Heart right ventricle (tissue), 16 donors: ENCODE results near the gene KIT. TPM values are rescaled to one million over a fixed set of nuclear protein-coding genes. Genes with fewer than 3 reads are reported as not detected.

Source experiments
- ATAC-seq, 8 donors: fragments of 200-7000 bp; cut with Tn5 transposase; one replicate each; pipeline ENCODE4 v1.9.1; 2020; ENCODE audit warnings: mild to moderate bottlenecking in 8 of 8, moderate library complexity in 8 of 8, moderate number of reproducible peaks in 1 of 8
- DNase-seq, 2 donors: peaks; one replicate each; pipeline ENCODE4 v3.0.0-alpha.2; 2020
- H3K27ac ChIP-seq, 10 donors: fragments of 200-600 bp; sonication (generic) in 2 of 10; one replicate each; pipeline versions ENCODE4 v1.5.0 to v1.8.0; 2020 to 2022; ENCODE audit warnings: mild to moderate bottlenecking in 3 of 10
- H3K27me3 ChIP-seq, 7 donors: fragments of 200-600 bp; one replicate each; pipeline ENCODE4 v1.8.0; 2021 to 2022; ENCODE audit warnings: mild to moderate bottlenecking in 2 of 7
- H3K36me3 ChIP-seq, 9 donors: fragments of 200-600 bp; sonication (generic) in 1 of 9; one replicate each; pipeline versions ENCODE4 v1.5.0 to v1.8.0; 2020 to 2022; ENCODE audit warnings: mild to moderate bottlenecking in 2 of 9
- H3K4me1 ChIP-seq, 9 donors: fragments of 200-600 bp; sonication (generic) in 1 of 9; one replicate each; pipeline versions ENCODE4 v1.5.0 to v1.8.0; 2020 to 2022; ENCODE audit warnings: mild to moderate bottlenecking in 4 of 9
- H3K4me3 ChIP-seq, 10 donors: fragments of 200-600 bp; sonication (generic) in 2 of 10; one replicate each; pipeline versions ENCODE4 v1.5.0 to v1.8.0; 2020 to 2022; ENCODE audit warnings: mild to moderate bottlenecking in 7 of 10, moderate library complexity in 2 of 10
- H3K9me3 ChIP-seq, 11 donors: fragments of 200-600 bp in 10 of 11; sonication (generic) in 2 of 11; one replicate each; pipeline versions ENCODE4 v1.5.0 to v1.8.0; 2013 to 2022; ENCODE audit warnings: mild to moderate bottlenecking in 2 of 11, control low read depth in 1 of 11, moderate library complexity in 1 of 11
- CTCF ChIP-seq, 9 donors: fragments of 200-600 bp; sonication (generic) in 2 of 9; IDR thresholded peaks; one replicate each; pipeline versions ENCODE4 v1.5.0 to v1.8.0; 2021 to 2022; ENCODE audit warnings: antibody characterized with exemption in 9 of 9, mild to moderate bottlenecking in 5 of 9, moderate library complexity in 1 of 9
- whole genome bisulfite sequencing, 2 donors: extraction: QIAGEN DNeasy Blood & Tissue Kit; methylation state at CpG; one replicate each; pipeline ENCODE4 v1.1.7; 2013; ENCODE audit warnings: inconsistent platforms in 1 of 2; 5-methylcytosine and 5-hydroxymethylcytosine counted together
- intact Hi-C, 10 donors: fragments of 100-400 bp; cut with DNase I; formaldehyde crosslinking; loops; one replicate each; pipeline versions ENCODE4 v1.11.1 to v1.14.2; 2022
- polyA plus RNA-seq, 2 donors: library from polyadenylated mRNA; stranded (reverse); fragments of 200-250 nt; gene quantifications; one replicate each; pipeline ENCODE4 v1.2.3, GENCODE V29; 2013
- total RNA-seq, 10 donors: library from RNA; stranded (reverse); fragmentation: NEBNext Ultra II Directional in 3 of 10; extraction: Animal tissue kit (Norgen Biotek cat#: 25700) in 3 of 10; gene quantifications; one replicate each; pipeline versions ENCODE4 v1.2.1 to v1.2.4, GENCODE V29; 2021 to 2023
- donor health status: Arrhythmogenic right ventricular cardiomyopathy.
- donor health status: ischemic (EF 13 %, LVEDD 7.1; RV severe dilation, severe dysfunction).
- donor health status: healthy with polysubstance abuse.
- donor health status: DM: no; HTN: yes; CAD: no.
- donor health status: DM: no; HTN: no; CAD: no.
- donor health status: ischemic (EF 25% LVEDD 6.9; RV normal size, moderate dysfunction).
- donor health status: ischemic (EF 25% LVEDD 5.7; RV mildly dilated, moderate dysfunction).
- donor health status: healthy.
- donor health status: DM: yes; HTN: yes; CAD: no.
- donor health status: Ischemic cardiomyopathy.
- donor health status: ischemic (EF 35%, LVEDD 5.7; RV mildly dilated, moderate dysfunction).
- donor health status: nonischemic (EF 11% LVEDD 7.7; RV severe dilation, severe dysfunction).
- donor health status: DM: yes; HTN: yes; CAD: no.
- donor health status: PGD.
- donor health status: ischemic (EF 29% LVEDD 5.4; RV normal size, mild dysfunction).
- donor health status: nonischemic (EF 23%, LVEDD 6.1; RV moderate dilation, normal function).

KIT gene
- total and polyA plus RNA-seq, 12 donors: 0.07 to 6.8 (median 2.1) TPM

GRCh38 chr4:54719378-54719777, 61.6 kb downstream of the KIT start:
- H3K9me3 ChIP-seq: no peaks in the 10 kb centered on the region
- H3K27me3 ChIP-seq: no peaks in the 10 kb centered on the region
- H3K4me3 ChIP-seq: no peak overlapping the region
- H3K36me3 ChIP-seq: no peaks in the 10 kb centered on the region
- intact Hi-C loops: no loop called here
- peaks cover 0 to 10% (median 0%) of the 10 kb centered on the region in 9 donors for H3K4me1 ChIP-seq
- no peak for ATAC-seq
- TF ChIP-seq CTCF (IDR thresholded peaks at IDR 0.05): no peak
- H3K27ac ChIP-seq: no peak overlapping the region
- DNase-seq: no peak
- 79 to 84% methylated on average over 3 of the region's 3 CpGs for WGBS, 2 donors

GRCh38 chr4:54723220-54723619, 65.5 kb downstream of the KIT start:
- intact Hi-C loops: no loop called here
- H3K36me3 ChIP-seq: peaks cover 0 to 4% (median 0%) of the 10 kb centered on the region in 9 donors
- no peaks in the 10 kb centered on the region for H3K9me3 ChIP-seq
- ATAC-seq (no peak), DNase-seq (no peak)
- no peak overlapping the region for H3K4me3 ChIP-seq
- H3K27me3 ChIP-seq: no peaks in the 10 kb centered on the region
- 45 to 54% methylated on average over 3 of the region's 3 CpGs for WGBS, 2 donors
- no peak overlapping the region for H3K27ac ChIP-seq
- H3K4me1 ChIP-seq: peaks cover 0 to 10% (median 0%) of the 10 kb centered on the region in 9 donors
- no peak for TF ChIP-seq CTCF (IDR thresholded peaks at IDR 0.05)

DNA sequence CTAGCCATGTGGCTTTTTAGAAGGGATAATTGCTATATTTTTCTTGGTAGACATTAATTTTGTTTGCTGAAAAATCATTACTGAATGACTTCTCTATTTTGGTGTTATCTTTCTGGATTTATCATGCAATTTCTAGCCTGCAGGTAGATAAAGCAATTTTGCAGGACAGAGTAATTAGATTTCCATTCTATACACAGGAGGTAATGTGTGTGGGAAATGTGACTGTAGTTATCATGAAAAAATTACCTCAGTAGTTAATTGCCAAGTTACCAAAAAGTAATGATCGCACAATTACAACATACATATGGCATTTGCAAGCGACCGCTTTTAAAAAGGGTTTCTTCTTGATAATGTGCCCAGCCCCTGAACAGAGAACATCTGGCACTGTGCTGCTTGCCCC, 66.1 kb downstream of the KIT start:
- no peak overlapping the region for H3K27ac ChIP-seq
- ATAC-seq (no peak), DNase-seq (no peak)
- H3K27me3 ChIP-seq: no peaks in the 10 kb centered on the region
- H3K4me1 ChIP-seq: peaks cover 0 to 10% (median 0%) of the 10 kb centered on the region in 9 donors
- H3K36me3 ChIP-seq: peaks cover 0 to 4% (median 0%) of the 10 kb centered on the region in 9 donors
- H3K4me3 ChIP-seq: no peak overlapping the region
- H3K9me3 ChIP-seq: no peaks in the 10 kb centered on the region
- TF ChIP-seq CTCF (IDR thresholded peaks at IDR 0.05): no peak
- intact Hi-C loops: no loop called here
- WGBS, 2 donors: 96% methylated on average over 3 of the region's 3 CpGs

DNA sequence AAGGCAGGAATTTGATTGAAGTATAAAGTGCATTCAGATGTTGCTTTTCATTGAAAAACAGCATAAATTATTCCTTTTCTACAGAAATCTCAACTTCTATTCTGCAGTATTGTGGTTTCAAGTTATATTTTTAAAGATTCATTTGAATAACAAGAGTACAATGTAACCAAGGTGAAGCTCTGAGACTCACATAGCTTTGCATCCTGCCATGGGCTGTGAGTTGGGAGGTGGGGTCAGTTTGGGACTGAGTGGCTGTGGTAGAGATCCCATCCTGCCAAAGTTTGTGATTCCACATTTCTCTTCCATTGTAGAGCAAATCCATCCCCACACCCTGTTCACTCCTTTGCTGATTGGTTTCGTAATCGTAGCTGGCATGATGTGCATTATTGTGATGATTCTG, 69.2 kb downstream of the KIT start:
- 93 to 100% methylated on average over 2 of the region's 2 CpGs for WGBS, 2 donors
- Histone ChIP-seq H3K27me3 (no peaks in the 10 kb centered on the region), H3K4me1 (peaks cover 0 to 10% (median 0%) of the 10 kb centered on the region in 9 donors), H3K4me3 (no peak overlapping the region), H3K36me3 (peaks cover 0 to 4% (median 0%) of the 10 kb centered on the region in 9 donors), H3K27ac (no peak overlapping the region), H3K9me3 (no peaks in the 10 kb centered on the region)
- no peak for TF ChIP-seq CTCF (IDR thresholded peaks at IDR 0.05)
- ATAC-seq: no peak
- DNase-seq: no peak
- intact Hi-C loops: no loop called here
